ENCODE results near the gene DNER.

GRCh38 chr2:229419158-229419557 lies 295.2 kb downstream of the DNER start:
- TF ChIP-seq TCF7L2 (IDR thresholded peaks at IDR 0.05; ENCODE audit: borderline replicate concordance, extremely low read depth, insufficient read depth, insufficient read length) (no peak), POLR2AphosphoS5 (IDR thresholded peaks at IDR 0.05; ENCODE audit: low read depth, low read length) (no peak), POLR2A (IDR thresholded peaks at IDR 0.05; ENCODE audit: borderline replicate concordance, extremely low read depth, insufficient read depth, insufficient read length) (no peak), CTCF (IDR thresholded peaks at IDR 0.05 in 2 of 3, conservative IDR thresholded peaks at IDR 0.05 in 1 of 3; ENCODE audit: borderline replicate concordance in 1 of 3, insufficient read depth in 1 of 3, low read depth in 2 of 3, low read length in 2 of 3) (no peak), JUND (IDR thresholded peaks at IDR 0.05) (no peak), YY1 (IDR thresholded peaks at IDR 0.05; ENCODE audit: extremely low read depth, insufficient replicate concordance, low read depth, low read length) (no peak)

All from HCT116 (cell line).